DMS53 treated with DMSO at 0.1 percent for 48 hours (cell line): Measurements from ENCODE around the gene GNPDA1.

ENCODE experiments used
- DNase-seq: peaks from one replicate; lab custom pipeline; 2025; ENCODE audit not compliant: unreplicated experiment; lab: John Stamatoyannopoulos, UW

GNPDA1 gene

GRCh38 chr5:142024771-142025304 lies 12.0 kb upstream of the GNPDA1 start:
- DNase-seq: peak; percentile 94

- DNase-seq: peak; percentile 85
Measured at GRCh38 chr5:142023836-142024235, 11.0 kb upstream of the GNPDA1 start.

GRCh38 chr5:142020122-142020659 lies 7.4 kb upstream of the GNPDA1 start:
- DNase-seq: no peak

GRCh38 chr5:142017832-142018427 lies 5.1 kb upstream of the GNPDA1 start:
- no peak for DNase-seq

GRCh38 chr5:142016556-142016955 lies 3.7 kb upstream of the GNPDA1 start:
- no peak for DNase-seq

- peak; percentile 5 for DNase-seq
Measured at GRCh38 chr5:142015781-142016533, 3.1 kb upstream of the GNPDA1 start.

- DNase-seq: peak; percentile 75
Measured at GRCh38 chr5:142014911-142015584, 2.2 kb upstream of the GNPDA1 start.

- no peak for DNase-seq
Measured at GRCh38 chr5:142013734-142014521, 1.1 kb upstream of the GNPDA1 start.

GRCh38 chr5:142012186-142012785 lies 541 bp downstream of the GNPDA1 start:
- peak; percentile 22 for DNase-seq

GRCh38 chr5:142011572-142012185 lies 1.1 kb downstream of the GNPDA1 start:
- no peak for DNase-seq

GRCh38 chr5:142009886-142010285 lies 2.9 kb downstream of the GNPDA1 start:
- no peak for DNase-seq

- no peak for DNase-seq
Measured at GRCh38 chr5:142008813-142009212, 4.0 kb downstream of the GNPDA1 start.

GRCh38 chr5:142007237-142007544 lies 5.6 kb downstream of the GNPDA1 start:
- DNase-seq: no peak

- no peak for DNase-seq
Measured at GRCh38 chr5:142006363-142007236, 6.2 kb downstream of the GNPDA1 start.

GRCh38 chr5:142003266-142003800 lies 9.5 kb downstream of the GNPDA1 start:
- DNase-seq: no peak

GRCh38 chr5:142000704-142001484 lies 11.9 kb downstream of the GNPDA1 start:
- DNase-seq: no peak

- no peak for DNase-seq
Measured at GRCh38 chr5:142000173-142000572, 12.7 kb downstream of the GNPDA1 start.

- DNase-seq: no peak
Measured at GRCh38 chr5:141997358-141997960, 15.4 kb downstream of the GNPDA1 start.
